NCI-H69 (cell line): ENCODE measurements around the gene WFDC12.
"Not testable (repeated sequence)": the region's sequence is repeated elsewhere in the genome, so short reads cannot be mapped to it uniquely, and the experiment has no call there.

Experiments
- DNase-seq: peaks from one replicate; lab custom pipeline; 2025; lab: John Stamatoyannopoulos, UW

Gene WFDC12

GRCh38 chr20:45124365-45124764 lies at the start of gene WFDC12:
TSS of gene WFDC12 (minus strand) at chr20:45124465. CDS start at chr20:45124447, 18 bp downstream.
- DNase-seq = no peak

GRCh38 chr20:45173522-45173921 lies 49.3 kb upstream of the WFDC12 start:
- no peak for DNase-seq

- DNase-seq = no peak
Measured at GRCh38 chr20:45164906-45165305, 40.6 kb upstream of the WFDC12 start.

GRCh38 chr20:45163083-45163803 lies 39.0 kb upstream of the WFDC12 start:
- DNase-seq = no peak

GRCh38 chr20:45157962-45158361 lies 33.7 kb upstream of the WFDC12 start:
- DNase-seq = no peak

- DNase-seq = no peak
Measured at GRCh38 chr20:45156713-45157112, 32.4 kb upstream of the WFDC12 start.

GRCh38 chr20:45154794-45155193 lies 30.5 kb upstream of the WFDC12 start:
- DNase-seq = not testable (repeated sequence)

- DNase-seq = peak; percentile 1
Measured at GRCh38 chr20:45154183-45154582, 29.9 kb upstream of the WFDC12 start.

GRCh38 chr20:45153752-45154151 lies 29.5 kb upstream of the WFDC12 start:
- DNase-seq = no peak

- DNase-seq = no peak
Measured at GRCh38 chr20:45153147-45153546, 28.9 kb upstream of the WFDC12 start.

GRCh38 chr20:45152405-45152804 lies 28.1 kb upstream of the WFDC12 start:
- DNase-seq = no peak

- DNase-seq = no peak
Measured at GRCh38 chr20:45149062-45149461, 24.8 kb upstream of the WFDC12 start.

- no peak for DNase-seq
Measured at GRCh38 chr20:45140836-45141235, 16.6 kb upstream of the WFDC12 start.

GRCh38 chr20:45139733-45140375 lies 15.6 kb upstream of the WFDC12 start:
- not testable (repeated sequence) for DNase-seq

GRCh38 chr20:45138561-45139300 lies 14.5 kb upstream of the WFDC12 start:
- peak; percentile 41 for DNase-seq

- DNase-seq = no peak
Measured at GRCh38 chr20:45136911-45137310, 12.6 kb upstream of the WFDC12 start.

GRCh38 chr20:45128099-45128498 lies 3.8 kb upstream of the WFDC12 start:
- no peak for DNase-seq

GRCh38 chr20:45121388-45121787 lies 2.9 kb downstream of the WFDC12 start:
- no peak for DNase-seq

- no peak for DNase-seq
Measured at GRCh38 chr20:45119556-45120266, 4.6 kb downstream of the WFDC12 start.

- DNase-seq = no peak
Measured at GRCh38 chr20:45118028-45118427, 6.2 kb downstream of the WFDC12 start.

GRCh38 chr20:45117581-45117980 lies 6.7 kb downstream of the WFDC12 start:
- DNase-seq = peak; percentile 43

GRCh38 chr20:45115829-45116228 lies 8.4 kb downstream of the WFDC12 start:
- DNase-seq = no peak
